ENCODE results near the gene CLPTM1L. TPM values are rescaled to one million over a fixed set of nuclear protein-coding genes. Genes with fewer than 3 reads are reported as not detected.

The CLPTM1L gene
- polyA plus RNA-seq, 4 donors, result 71.9 to 133 (median 118) TPM

DNA sequence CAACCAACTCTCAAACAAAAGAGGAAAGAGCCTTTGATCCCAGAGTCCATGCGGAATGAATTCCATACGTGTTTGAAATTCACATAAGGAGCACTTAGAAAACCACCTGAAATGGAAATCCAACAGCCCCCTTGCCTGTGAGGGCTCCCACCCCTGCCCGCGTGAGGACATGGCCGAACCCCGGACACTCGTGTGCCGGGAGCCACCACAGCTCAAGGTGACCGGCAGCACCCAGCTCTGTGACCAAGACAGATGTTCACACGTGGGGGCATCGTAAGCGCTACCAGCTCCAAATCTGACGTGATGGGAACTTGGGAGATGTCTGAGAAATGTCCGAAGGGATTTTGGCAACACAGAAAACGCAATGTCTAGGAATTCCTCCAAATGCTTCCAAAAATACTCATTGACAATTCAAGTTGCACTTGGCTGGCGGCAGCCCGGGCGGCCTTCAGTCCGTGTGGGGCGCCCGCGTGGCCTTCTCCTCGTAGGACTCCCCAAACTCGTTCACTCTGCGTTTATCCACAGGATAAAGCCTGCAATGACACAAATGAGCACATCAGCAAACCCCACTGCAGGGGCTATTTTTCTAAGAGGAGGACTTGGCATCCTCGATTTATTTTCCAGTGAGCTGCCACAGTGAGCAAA, 26.9 kb downstream of the CLPTM1L start:
- no peak for DNase-seq (ENCODE audit: low read depth in 4 of 4, low spot score in 3 of 4)

DNA sequence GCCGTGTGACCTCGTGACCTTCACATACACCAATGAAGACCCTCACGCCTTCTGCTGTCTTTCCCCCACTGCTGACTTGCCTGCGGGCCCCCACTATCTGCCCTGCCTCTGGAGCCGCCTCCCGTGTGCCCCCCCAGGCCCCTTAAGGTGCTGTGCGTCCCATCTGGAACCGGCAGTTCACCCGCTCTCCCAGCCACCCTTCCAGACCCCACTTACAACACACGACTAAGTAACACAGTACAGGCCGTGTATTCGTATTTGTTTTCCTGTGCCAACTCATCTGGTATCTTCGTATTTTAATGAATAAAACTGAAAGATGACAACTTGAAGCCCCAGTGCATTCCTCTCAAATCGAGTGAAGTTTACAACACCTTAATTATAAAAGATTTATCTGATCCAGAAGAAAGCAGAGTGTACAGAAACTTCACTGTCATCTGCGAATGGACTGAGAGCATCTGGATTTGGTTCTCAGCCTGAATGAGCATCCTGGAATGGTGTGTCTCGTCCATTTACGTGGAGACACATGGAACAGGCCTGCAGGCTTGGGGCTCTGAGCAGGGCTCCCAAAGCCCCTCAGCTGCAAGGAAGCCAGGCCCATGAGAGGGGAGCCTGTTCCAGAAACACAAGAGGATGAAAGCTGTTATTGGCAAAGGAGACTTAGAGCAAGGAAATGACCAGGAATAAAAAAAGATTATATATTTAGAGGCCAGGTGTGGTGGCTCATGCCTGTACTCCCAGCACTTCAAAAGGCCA, 28.1 kb downstream of the CLPTM1L start:
- DNase-seq (ENCODE audit: low read depth in 4 of 4, low spot score in 3 of 4), result no peak

DNA sequence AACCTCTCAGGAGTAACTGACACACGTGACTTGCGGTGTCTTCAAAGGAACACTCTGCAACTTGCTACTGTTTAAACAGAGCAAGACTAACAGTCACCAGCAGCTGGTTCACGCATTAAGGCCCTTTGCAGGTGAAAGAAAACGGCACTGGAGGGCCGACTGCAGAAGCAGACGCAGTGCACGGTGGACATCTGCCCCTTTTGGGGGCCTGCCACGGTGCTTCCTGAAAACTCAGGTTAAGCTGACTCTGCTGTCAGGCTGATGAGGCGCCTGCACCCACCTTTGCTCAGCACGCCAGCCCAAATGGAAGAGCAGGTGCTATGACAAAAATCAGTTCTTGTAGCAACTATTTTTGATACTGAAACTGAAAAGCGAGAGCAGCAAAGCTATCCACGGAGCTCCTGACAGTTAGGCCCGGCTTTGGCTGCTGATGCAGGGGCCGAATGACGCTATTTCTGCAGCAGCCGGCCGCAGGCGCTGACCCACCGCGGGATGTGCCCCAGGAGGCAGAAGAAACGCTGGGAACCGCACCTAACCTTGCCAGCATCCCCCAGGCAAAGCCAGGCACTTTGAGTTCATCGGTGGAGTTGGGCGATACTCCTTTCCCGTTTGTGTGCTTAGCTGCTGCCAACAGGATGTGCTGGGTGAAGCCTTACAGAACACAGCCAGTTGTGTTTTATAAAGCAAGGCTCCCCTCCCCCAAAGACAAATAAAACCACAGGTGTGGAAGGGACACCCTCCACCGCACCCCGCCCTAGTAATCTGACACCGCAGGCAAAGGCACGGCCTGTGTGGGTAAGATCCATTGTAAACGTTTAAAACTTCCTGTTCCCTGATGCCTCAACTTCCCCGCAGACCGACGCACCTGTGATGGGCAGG, 29.0 kb downstream of the CLPTM1L start:
- peak in 1 of 4 donors; percentile 54 for DNase-seq (ENCODE audit: low read depth in 4 of 4, low spot score in 3 of 4)

DNA sequence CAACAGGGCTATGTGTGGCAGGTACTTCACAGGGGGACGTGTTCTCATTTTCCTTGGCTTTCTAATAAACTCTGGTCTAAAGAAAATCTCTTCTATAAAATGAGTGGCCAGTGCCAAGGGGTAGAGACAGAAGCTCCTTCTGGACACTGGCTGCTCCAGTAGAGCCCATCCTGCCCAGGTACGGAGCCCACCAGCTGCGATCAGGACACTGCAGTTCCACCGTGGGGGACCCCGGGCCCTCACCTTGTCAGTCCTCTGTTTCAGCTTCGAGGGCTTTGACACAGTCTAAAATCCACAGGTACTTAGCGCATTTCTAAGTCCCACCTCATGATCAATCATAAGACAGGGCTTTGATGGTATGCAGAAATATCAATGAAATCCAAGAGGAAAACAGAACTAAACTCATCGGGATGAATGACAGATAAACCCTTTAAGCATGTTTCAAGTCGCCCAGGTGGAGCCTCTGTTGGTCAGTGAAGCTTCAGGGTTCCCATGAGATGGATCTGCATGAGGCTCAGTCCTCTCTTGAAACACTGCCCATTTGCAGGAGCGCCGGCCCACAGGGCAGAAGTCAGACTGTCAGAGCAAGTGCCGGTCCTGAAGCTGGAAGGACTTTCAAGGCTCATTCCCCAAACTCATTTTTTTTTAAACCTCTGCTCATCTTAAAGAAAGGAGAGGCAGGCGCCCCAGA, 29.7 kb downstream of the CLPTM1L start:
- DNase-seq (ENCODE audit: low read depth in 4 of 4, low spot score in 3 of 4), result no peak

DNA sequence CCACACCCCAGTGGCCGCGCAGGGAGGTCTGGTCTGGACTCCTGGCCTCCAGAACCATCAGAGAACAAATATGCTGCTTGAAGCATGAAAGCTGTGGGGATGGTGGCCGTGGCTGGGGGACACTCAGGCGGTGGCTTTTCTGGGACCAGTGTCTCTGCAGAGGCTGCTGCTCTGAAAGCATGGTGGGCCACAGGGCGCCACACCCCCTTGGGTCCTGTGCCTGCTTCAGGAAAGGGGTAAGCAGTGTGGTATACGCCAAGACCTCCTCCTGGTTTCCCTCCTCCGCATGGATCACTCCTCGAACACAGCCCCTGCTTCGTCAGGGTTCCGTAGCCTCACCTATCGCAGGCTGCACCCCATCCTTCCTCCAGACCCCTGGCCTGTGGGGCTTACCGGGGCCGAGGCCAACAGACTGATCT, 30.3 kb downstream of the CLPTM1L start:
- no peak for DNase-seq (ENCODE audit: low read depth in 4 of 4, low spot score in 3 of 4)

DNA sequence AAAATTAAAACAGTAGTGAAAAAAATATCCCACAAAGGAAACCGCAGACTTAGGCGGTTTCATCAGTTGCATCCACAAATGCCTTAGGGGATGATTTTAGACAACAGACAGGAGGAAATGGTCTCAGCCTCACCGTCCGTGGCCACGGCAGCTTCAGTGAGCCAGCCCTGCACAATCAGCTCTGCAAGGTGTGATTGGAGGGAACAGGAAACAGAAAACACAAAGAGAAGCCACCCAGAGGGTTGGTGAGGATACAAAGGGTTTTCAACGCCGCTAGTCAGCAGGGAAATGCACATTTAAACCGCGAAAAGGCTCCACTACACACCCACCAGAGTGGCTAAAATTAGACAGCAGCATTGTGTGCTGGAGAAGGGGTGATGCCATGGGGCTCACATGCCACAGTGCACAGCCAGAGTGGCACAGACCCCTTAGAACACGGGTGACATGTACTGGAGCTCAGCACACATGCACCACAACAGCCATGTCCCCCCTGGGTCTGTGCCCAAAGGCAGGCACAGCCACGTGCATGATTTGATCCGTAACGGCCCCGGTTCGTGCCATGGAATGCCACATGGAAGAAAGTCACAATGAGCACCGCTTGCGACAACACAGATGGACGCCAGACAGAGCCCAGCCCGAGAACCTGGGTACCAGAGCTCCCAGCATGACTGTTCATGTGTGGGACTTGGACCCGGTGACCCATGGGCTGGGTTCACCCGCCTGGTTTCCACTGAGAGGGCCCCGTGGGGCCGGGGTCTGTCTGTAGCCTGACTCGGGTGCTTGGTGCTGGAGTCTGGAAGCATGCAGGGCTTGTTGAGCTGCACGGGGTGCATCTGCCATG, 31.7 kb downstream of the CLPTM1L start:
- DNase-seq (ENCODE audit: low read depth in 4 of 4, low spot score in 3 of 4), result no peak

DNA sequence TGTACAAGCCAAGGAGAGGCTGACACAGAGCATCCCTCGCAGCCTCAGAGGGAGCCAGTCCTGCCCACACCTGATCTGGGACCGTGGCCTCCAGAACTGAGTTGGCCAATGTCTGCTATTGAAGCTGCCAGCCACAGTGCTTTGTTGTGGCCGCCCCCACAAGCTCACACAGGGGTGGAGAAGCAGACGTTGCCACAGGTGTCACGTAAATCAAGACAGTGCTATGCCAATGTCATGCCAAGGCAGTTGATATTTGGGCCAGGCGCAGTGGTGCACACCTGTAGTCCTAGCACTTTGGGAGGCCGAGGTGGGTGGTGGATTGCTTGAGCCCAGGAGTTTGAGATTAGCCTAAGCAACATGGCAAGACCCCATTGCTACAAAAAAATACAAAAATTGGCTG, 32.7 kb downstream of the CLPTM1L start:
- no peak for DNase-seq (ENCODE audit: low read depth in 4 of 4, low spot score in 3 of 4)

DNA sequence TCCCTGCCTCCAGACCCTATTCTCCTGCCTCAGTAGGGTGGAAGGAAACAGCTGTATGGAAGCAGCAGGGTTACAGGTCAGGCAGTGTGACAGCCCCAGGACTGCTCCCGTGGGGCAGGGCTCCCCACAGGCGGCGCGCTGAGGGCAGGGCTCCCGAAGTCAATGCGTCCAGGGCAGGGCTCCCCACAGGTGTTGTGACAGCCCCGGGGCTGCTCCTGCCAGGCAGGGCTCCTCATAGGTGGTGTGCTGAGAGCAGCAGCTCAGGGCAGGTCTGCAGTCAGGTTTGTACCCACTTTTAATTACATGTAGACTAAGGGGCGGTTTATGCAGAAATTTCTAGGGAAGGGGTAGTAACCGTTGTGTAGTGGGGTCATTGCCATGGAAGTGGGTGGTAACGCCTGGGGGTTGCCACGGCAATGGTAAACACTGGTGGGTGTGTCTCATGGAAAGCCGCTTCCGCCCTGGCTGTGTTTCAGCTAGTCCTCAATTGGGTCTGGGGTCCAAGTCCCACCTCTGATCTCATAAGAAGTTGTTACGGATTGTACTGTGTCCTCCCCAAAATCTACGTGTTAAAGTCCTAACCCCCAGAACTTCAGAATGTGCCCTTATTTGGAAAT, 33.4 kb downstream of the CLPTM1L start:
- no peak for DNase-seq (ENCODE audit: low read depth in 4 of 4, low spot score in 3 of 4)

DNA sequence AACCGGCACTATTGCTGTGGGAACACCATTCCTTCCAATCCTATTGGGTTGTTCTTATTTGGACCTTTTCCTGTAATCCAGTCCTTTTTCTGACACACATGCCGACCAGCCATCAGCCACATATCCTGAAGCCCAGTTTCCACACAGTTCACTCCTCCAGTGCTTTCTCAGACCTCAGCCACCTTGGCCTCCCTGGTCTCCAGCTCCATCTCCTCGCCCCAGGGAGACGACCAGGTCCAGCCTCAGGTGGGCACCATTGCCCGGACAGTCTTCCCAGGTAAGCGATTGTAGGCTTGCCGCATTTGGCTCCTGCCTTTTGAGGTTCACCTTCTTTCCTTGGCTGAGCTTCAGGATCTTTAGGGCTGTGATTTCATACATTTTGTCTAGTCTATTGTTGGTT, 34.8 kb downstream of the CLPTM1L start:
- no peak for DNase-seq (ENCODE audit: low read depth in 4 of 4, low spot score in 3 of 4)

DNA sequence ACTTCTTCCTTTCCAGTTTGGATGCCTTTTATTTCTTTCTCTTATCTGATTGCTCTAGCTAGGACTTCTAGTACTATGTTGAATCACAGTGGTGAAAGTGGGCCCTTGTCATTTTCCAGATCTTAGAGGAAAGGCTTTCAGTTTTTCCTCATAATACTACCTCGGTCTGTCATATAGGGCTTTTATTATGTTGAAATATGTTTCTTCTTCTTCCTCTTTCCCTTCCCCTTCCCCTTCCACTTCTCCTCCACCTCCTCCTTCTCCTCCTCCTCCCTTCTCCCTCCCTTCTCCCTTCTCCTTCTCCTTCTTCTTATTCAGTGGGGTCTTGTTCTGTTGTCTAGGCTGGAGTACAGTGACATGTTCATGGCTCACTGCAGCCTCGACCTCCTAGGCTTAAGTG, 40.9 kb downstream of the CLPTM1L start:
- DNase-seq (ENCODE audit: low read depth in 4 of 4, low spot score in 3 of 4), result no peak

DNA sequence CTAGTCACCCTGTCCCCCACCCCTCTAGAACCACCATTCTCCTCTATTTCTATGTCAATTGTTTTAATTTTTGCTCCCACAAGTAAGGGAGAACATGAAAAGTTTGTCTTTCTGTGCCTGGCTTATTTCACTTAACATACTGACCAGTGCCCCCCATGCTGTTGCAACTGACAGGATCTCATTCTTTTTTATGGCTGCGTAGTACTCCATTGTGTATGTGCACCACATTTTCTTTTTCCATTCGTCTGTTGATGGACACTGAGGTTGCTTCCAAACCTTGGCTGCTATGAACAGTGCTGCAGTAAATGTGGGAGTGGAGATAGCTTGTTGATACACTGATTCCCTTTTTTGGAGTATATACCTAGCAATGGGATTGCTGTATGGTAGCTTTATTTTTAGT, 42.6 kb downstream of the CLPTM1L start:
- DNase-seq (ENCODE audit: low read depth in 4 of 4, low spot score in 3 of 4), result no peak

DNA sequence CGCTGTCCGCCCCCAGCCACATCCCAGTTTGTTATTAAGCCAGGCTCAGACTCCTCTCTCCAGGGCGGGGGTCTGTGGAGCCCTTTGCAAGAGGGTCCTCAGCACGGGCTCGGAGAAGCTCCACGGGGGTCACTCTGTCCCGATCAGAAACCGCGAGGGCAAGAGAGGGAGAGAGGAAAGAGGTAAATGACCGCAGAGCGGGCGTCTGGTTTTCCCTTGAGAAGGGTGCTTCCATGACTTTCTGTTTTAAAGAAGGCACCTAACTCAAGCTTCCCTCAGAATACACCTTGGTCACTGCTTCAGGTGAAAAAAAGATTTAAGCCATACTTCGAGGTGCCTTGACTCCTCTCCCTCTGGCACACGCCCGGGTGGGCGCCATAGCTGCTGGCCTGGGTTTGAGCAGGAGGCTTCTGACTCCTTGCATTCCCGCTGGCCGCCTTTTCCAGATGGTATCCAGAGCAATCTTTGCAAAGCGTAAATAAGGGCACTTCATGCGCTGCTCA, 44.3 kb downstream of the CLPTM1L start:
- DNase-seq (ENCODE audit: low read depth in 4 of 4, low spot score in 3 of 4), result no peak

DNA sequence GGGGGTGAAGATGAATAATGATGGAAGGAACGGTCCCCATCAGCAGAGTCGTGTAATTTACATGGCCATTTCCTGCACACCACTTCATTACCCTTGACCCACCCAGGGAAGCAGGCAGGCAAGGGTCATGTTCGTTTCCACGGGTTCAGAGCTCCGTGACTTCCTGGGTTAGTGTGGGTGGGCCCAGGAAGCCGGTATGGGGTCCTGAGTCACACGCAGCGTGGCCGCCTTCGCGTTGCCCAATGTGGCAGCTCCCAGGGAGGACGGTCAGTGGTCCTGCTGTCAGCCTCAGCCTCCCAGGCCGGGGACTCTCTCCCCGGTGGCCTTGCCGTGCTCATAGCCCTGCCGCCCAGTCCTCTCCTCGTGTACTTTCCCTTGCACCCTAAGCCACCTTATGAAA, 44.9 kb downstream of the CLPTM1L start:
- DNase-seq (ENCODE audit: low read depth in 4 of 4, low spot score in 3 of 4), result no peak

DNA sequence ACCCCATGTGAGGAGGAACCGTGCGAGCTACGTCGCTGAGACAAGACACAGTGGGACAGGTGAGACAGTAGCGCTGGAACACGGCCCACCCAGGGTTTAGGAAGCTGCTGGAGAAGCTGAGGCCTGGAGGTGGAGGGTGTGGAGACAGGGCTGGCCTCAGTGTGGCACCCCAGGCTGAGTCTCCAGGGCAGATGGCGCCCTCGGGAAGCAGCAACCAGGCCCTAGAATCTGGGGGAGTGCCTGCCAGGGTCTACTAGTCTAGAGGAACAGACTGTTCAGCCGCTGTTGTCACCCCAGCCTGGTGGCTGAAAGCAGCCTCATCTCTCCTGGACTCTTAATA, 45.4 kb downstream of the CLPTM1L start:
- no peak for DNase-seq (ENCODE audit: low read depth in 4 of 4, low spot score in 3 of 4)

DNA sequence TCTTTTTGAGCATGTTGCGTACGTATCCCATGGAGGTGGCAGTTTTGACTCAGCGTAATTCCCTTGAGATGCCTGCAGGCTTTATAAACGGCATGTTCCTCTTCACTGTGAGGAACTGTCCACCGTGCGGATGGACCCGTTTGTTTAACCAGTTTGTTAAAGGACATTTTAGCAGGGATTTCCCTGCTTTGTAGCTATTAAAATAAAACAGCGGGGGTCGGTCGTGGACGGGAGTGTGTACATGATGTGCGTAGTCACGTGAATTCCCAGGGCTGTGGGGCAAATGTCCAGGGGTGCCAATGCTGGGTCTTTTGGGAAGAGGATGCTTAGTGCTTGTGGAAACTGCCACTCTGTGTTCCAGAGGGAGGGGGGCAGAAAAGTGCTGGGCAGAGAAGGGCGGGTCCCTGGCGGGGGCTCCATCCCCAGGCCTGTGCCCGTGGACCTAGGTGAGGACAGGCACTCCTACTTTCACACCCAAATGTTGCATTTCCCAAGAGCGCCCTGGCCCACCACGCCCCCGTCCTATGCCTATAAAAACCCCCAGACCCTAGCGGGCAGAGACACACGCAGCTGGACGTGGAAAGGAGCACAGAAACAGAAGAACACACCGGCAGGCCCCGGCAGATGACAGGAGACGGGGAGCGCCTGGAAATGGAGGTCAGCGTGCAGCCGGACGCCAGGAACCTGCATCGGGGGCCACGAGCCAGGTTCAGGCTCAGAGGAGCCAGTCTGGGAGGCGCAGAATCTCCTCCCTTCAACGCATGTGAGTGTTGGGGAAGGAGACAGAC, 46.0 kb downstream of the CLPTM1L start:
- no peak for DNase-seq (ENCODE audit: low read depth in 4 of 4, low spot score in 3 of 4)

DNA sequence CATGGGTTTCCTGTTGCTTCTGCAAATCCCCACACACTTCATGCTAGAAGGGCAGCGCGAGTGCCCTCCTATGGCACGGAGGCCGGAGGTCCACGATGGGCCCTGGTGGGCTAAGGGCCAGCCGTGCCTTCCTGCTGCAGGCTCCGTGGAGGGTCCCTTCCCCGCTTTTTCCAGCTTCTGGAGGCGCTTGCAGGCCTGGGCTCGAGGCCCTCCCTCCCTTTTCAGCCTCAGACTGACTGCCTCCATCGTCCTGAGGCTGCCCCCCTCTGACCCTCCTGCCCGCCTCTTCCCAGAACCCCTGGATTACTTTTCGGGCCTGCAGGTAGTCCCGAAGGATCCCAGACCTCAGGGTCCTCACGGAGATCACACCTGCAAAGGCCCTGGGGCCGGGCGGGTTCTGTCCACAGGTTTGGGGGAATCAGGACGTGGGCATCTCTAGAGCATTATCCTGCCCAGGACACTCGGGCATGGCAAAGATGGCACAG, 46.8 kb downstream of the CLPTM1L start:
- DNase-seq (ENCODE audit: low read depth in 4 of 4, low spot score in 3 of 4), result no peak

DNA sequence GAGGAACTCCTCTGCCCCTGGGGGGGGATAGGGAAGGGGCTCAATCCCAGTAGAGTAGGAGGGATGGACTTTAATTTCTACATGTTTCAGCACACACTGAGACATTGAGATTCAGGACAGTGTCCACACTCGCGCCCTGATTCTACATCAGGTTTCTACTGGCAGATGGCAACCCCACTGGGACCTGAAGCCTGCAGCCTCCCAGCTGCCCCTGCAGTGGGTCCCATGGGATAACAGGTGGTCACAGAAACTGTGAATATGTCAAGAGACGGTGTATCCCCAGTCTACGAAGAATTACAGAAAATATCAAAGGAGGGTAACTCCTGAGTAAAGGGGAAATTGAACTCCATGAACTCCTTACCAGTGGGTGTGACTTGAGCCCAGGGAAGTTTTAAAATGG, 47.7 kb downstream of the CLPTM1L start:
- DNase-seq (ENCODE audit: low read depth in 4 of 4, low spot score in 3 of 4), result no peak

DNA sequence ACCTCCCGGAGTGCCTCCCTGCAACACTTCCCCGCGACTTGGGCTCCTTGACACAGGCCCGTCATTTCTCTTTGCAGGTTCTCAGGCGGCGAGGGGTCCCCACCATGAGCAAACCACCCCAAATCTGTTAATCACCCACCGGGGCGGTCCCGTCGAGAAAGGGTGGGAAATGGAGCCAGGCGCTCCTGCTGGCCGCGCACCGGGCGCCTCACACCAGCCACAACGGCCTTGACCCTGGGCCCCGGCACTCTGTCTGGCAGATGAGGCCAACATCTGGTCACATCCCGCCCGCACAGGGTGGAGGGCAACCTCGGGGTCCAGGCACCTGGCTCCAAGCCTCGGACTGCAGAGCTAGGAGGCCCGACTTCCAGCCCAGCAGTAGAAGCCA, 49.3 kb downstream of the CLPTM1L start:
- no peak for DNase-seq (ENCODE audit: low read depth in 4 of 4, low spot score in 3 of 4)

Measured in left renal pelvis (tissue), 4 donors.